GM23338 (cell line): ENCODE results near the gene GATM. TPM values are rescaled to one million over a fixed set of nuclear protein-coding genes. Genes with fewer than 3 reads are reported as not detected.
"Not testable (repeated sequence)": the region's sequence is repeated elsewhere in the genome, so short reads cannot be mapped to it uniquely, and the experiment has no call there.

ENCODE experiments used
- ATAC-seq: fragments of 200-7000 bp; cut with Tn5 transposase; 3 replicates; pipeline ENCODE4 v1.9.1; 2020
- DNase-seq: peaks from one replicate; pipeline ENCODE4 v3.0.0-alpha.2; 2015; ENCODE audit warnings: low spot score
- H2AFZ ChIP-seq: fragments of 200-600 bp; sonication (generic); 2 replicates; pipeline ENCODE4 v1.8.0; 2016; ENCODE audit warnings: antibody characterized with exemption, mild to moderate bottlenecking, moderate library complexity
- H3F3A ChIP-seq: fragments of 200-600 bp; sonication (generic); replicated peaks from 2 replicates; pipeline ENCODE4 v1.8.0; 2017; ENCODE audit warnings: antibody characterized with exemption, mixed run types, low read depth
- H3K27ac ChIP-seq: fragments of 200-600 bp; sonication (generic); 2 replicates; pipeline ENCODE4 v1.6.1; 2016; ENCODE audit warnings: low read depth
- H3K27me3 ChIP-seq: fragments of 200-600 bp; sonication (generic); 2 replicates; pipeline ENCODE4 v1.8.0; 2016; ENCODE audit warnings: mild to moderate bottlenecking, mixed run types, moderate library complexity; ENCODE audit not compliant: insufficient read depth
- H3K36me3 ChIP-seq: fragments of 200-600 bp; sonication (generic); 2 replicates; pipeline ENCODE4 v1.8.0; 2016; ENCODE audit warnings: mild to moderate bottlenecking; ENCODE audit not compliant: insufficient read depth
- H3K4me1 ChIP-seq: fragments of 200-600 bp; sonication (generic); 2 replicates; pipeline ENCODE4 v1.8.0; 2016; ENCODE audit warnings: mild to moderate bottlenecking, moderate library complexity; ENCODE audit not compliant: insufficient read depth
- H3K4me2 ChIP-seq: fragments of 200-600 bp; sonication (generic); 2 replicates; pipeline ENCODE4 v1.7.1; 2017; ENCODE audit warnings: mixed run types
- H3K4me3 ChIP-seq: fragments of 200-600 bp; sonication (generic); 2 replicates; pipeline ENCODE4 v1.6.1; 2016; ENCODE audit warnings: mixed run types
- H3K79me2 ChIP-seq: fragments of 200-600 bp; sonication (generic); replicated peaks from 2 replicates; pipeline ENCODE4 v1.8.0; 2017; ENCODE audit warnings: mild to moderate bottlenecking; ENCODE audit not compliant: insufficient read depth
- H3K9me2 ChIP-seq: fragments of 200-600 bp; sonication (generic); 2 replicates; pipeline ENCODE4 v1.8.0; 2017; ENCODE audit not compliant: insufficient read depth
- H4K20me1 ChIP-seq: fragments of 200-600 bp; sonication (generic); replicated peaks from 2 replicates; pipeline ENCODE4 v1.8.0; 2017; ENCODE audit warnings: mild to moderate bottlenecking; ENCODE audit not compliant: insufficient read depth
- H3K27ac Mint-ChIP-seq: 2 replicates; pipeline ENCODE4 v1.8.0; 2020; ENCODE audit warnings: inconsistent platforms, mild to moderate bottlenecking, moderate library complexity, mixed read lengths
- H3K27me3 Mint-ChIP-seq: 3 replicates; pipeline ENCODE4 v1.8.0; 2022; ENCODE audit warnings: low read depth, mild to moderate bottlenecking, moderate library complexity, mixed read lengths, inconsistent platforms; ENCODE audit not compliant: insufficient read depth, poor library complexity
- H3K36me3 Mint-ChIP-seq: 3 replicates; pipeline ENCODE4 v1.8.0; 2021; ENCODE audit warnings: low read depth, mild to moderate bottlenecking, inconsistent platforms, moderate library complexity, mixed read lengths
- H3K4me1 Mint-ChIP-seq: 3 replicates; pipeline ENCODE4 v1.8.0; 2020; ENCODE audit warnings: mild to moderate bottlenecking, inconsistent platforms, mixed read lengths
- H3K4me3 Mint-ChIP-seq: 3 replicates; pipeline ENCODE4 v1.8.0; 2021; ENCODE audit warnings: moderate library complexity, mild to moderate bottlenecking, inconsistent platforms, mixed read lengths
- H3K9me3 Mint-ChIP-seq: 3 replicates; pipeline ENCODE4 v1.8.0; 2020; ENCODE audit warnings: moderate library complexity, mild to moderate bottlenecking, inconsistent platforms, mixed read lengths
- CTCF ChIP-seq, 2 experiments: fragments of 200-600 bp in 1 of 2; sonication (generic) in 1 of 2; conservative IDR thresholded peaks; 2 replicates each; pipeline versions ENCODE4 v1.5.1 to v1.6.1; 2016 to 2017; ENCODE audit warnings: antibody characterized with exemption in 2 of 2, low read depth in 2 of 2, mild to moderate bottlenecking in 2 of 2, moderate library complexity in 1 of 2
- ZNF114 ChIP-seq: fragments of 250-450 bp; sonication (Bioruptor Pico); IDR thresholded peaks from 2 replicates; pipeline ENCODE4 v1.5.0; 2020; ENCODE audit warnings: mild to moderate bottlenecking, moderate library complexity
- ZNF331 ChIP-seq: fragments of 250-450 bp; sonication (Bioruptor Pico); IDR thresholded peaks from 2 replicates; pipeline ENCODE4 v1.5.0; 2020; ENCODE audit warnings: low read depth, mild to moderate bottlenecking, moderate library complexity
- polyA plus RNA-seq: library from polyadenylated mRNA; unstranded; fragments of >200 nt; fragmentation: Nextera tagmentation; extraction: Ambion mirVana; gene quantifications from 2 replicates; pipeline ENCODE4 v1.2.1, GENCODE V29; 2016
- small RNA-seq: library from RNA; depleted of rRNA; stranded (forward); fragments of <200 nt; gene quantifications from one replicate; pipeline ENCODE3, GENCODE V24; 2014; ENCODE audit warnings: low replicate concordance
- total RNA-seq: library from RNA; depleted of rRNA; stranded (reverse); fragments of >200 nt; shearing (Covaris generic); gene quantifications from 2 replicates; pipeline ENCODE4 v1.2.3, GENCODE V29; 2014; rRNA removed

GATM gene
- total and polyA plus RNA-seq, 2 experiments from 2014 or later: 8.5 to 17.5 TPM

- no peak overlapping the region for H3K4me3 Mint-ChIP-seq
- Histone ChIP-seq H3K9me2 (no peaks in the 10 kb centered on the region), H3K4me3 (no peak overlapping the region), H3K27me3 (no peaks in the 10 kb centered on the region), H3K4me2 (no peak overlapping the region), H2AFZ (no peak overlapping the region), H3K27ac (no peak overlapping the region), H3K4me1 (no peaks in the 10 kb centered on the region), H3F3A (no peaks in the 10 kb centered on the region), H3K79me2 (no peaks in the 10 kb centered on the region), H4K20me1 (no peaks in the 10 kb centered on the region), H3K36me3 (no peaks in the 10 kb centered on the region)
- ATAC-seq (no peak), DNase-seq (no peak)
- no peaks in the 10 kb centered on the region for H3K9me3 Mint-ChIP-seq
- H3K4me1 Mint-ChIP-seq: 0 out of 3 replicates have a peak, but pooled peaks cover 2% of the 10 kb centered on the region
- peaks cover 3% of the 10 kb centered on the region for H3K27me3 Mint-ChIP-seq
- no peak overlapping the region for H3K27ac Mint-ChIP-seq
- H3K36me3 Mint-ChIP-seq: no peaks in the 10 kb centered on the region
- TF ChIP-seq ZNF331 (CRISPR knock-in tag): no peak
Measured at GRCh38 chr15:45319472-45320214, 58.7 kb downstream of the GATM start.

GRCh38 chr15:45314960-45315359 lies 63.4 kb downstream of the GATM start:
- H3K27ac Mint-ChIP-seq: no peak overlapping the region
- DNase-seq (peak; percentile 78), ATAC-seq (peak; percentile 83)
- H2AFZ ChIP-seq: peak overlapping the region; percentile 94
- no peak overlapping the region for H3K4me2 ChIP-seq
- no peaks in the 10 kb centered on the region; the same call in 2 of the 3 replicates for H3K9me3 Mint-ChIP-seq
- TF ChIP-seq CTCF (conservative IDR thresholded peaks at IDR 0.05; ENCODE audit: low read depth in 2 of 2) (peak; percentile 59 to 66), ZNF114 (CRISPR knock-in tag) (no peak)
- no peaks in the 10 kb centered on the region for H3K9me2 ChIP-seq
- H4K20me1 ChIP-seq: no peaks in the 10 kb centered on the region
- no peaks in the 10 kb centered on the region for H3K79me2 ChIP-seq
- H3K27me3 Mint-ChIP-seq: peaks cover 3% of the 10 kb centered on the region
- H3K4me1 Mint-ChIP-seq: 0 out of 3 replicates have a peak, but pooled peaks cover 2% of the 10 kb centered on the region
- H3K4me3 Mint-ChIP-seq: no peak overlapping the region
- H3K27me3 ChIP-seq: no peaks in the 10 kb centered on the region
- no peaks in the 10 kb centered on the region for H3K36me3 Mint-ChIP-seq
- H3K4me1 ChIP-seq: no peaks in the 10 kb centered on the region
- H3K4me3 ChIP-seq: no peak overlapping the region
- H3F3A ChIP-seq: no peaks in the 10 kb centered on the region
- no peak overlapping the region for H3K27ac ChIP-seq
- H3K36me3 ChIP-seq: no peaks in the 10 kb centered on the region

GRCh38 chr15:45314117-45314516 lies 64.2 kb downstream of the GATM start:
- not testable (repeated sequence) for H3K4me3 ChIP-seq, H3K79me2 ChIP-seq, H3K27me3 ChIP-seq, H3K27ac ChIP-seq, H3K4me3 Mint-ChIP-seq, H3K9me3 Mint-ChIP-seq, H2AFZ ChIP-seq, DNase-seq, H3F3A ChIP-seq, H3K4me1 Mint-ChIP-seq, ATAC-seq, H3K9me2 ChIP-seq, H3K27ac Mint-ChIP-seq, H3K36me3 Mint-ChIP-seq, H3K36me3 ChIP-seq, H3K27me3 Mint-ChIP-seq, H4K20me1 ChIP-seq, H3K4me2 ChIP-seq, H3K4me1 ChIP-seq

Small RNA genes within 50 kb of the gene (small RNA-seq; reads per million reads assigned to genes)
- gene RNU6-953P: 0.50 reads per million, percentile 34 among the genes with 10 or more reads in this experiment

Other genes with a start within 250 kb of the GATM start
- gene DUOXA1, start 248.7 kb downstream of the GATM start, total RNA-seq: not detected in 2 replicates
- not detected in 2 replicates for gene DUOXA1, start 248.7 kb downstream of the GATM start, polyA plus RNA-seq
- 0.69 and 2.1 TPM in 2 replicates for gene DUOX1, start 248.6 kb downstream of the GATM start, total RNA-seq
- gene DUOX1, start 248.6 kb downstream of the GATM start, polyA plus RNA-seq: 0.66 and 0.73 TPM in 2 replicates
- gene SHF, start 190.6 kb downstream of the GATM start, total RNA-seq: 15.1 and 15.6 TPM in 2 replicates
- 5.8 and 6.6 TPM in 2 replicates for gene SHF, start 190.6 kb downstream of the GATM start, polyA plus RNA-seq
- not detected in 2 replicates for gene SLC28A2, start 126.3 kb downstream of the GATM start, total RNA-seq
- gene SLC28A2, start 126.3 kb downstream of the GATM start, polyA plus RNA-seq: 0.14 and 0.18 TPM in 2 replicates
- gene SLC30A4, start 144.2 kb upstream of the GATM start, total RNA-seq: 0.04 TPM in 1 of 2 replicates, not detected in the other
- not detected in 2 replicates for gene SLC30A4, start 144.2 kb upstream of the GATM start, polyA plus RNA-seq
- gene BLOC1S6, start 208.8 kb upstream of the GATM start, total RNA-seq: 28.4 and 31.3 TPM in 2 replicates
- 17.5 and 20.9 TPM in 2 replicates for gene BLOC1S6, start 208.8 kb upstream of the GATM start, polyA plus RNA-seq